H1 (cell line): Measurements from ENCODE around the gene C6orf120. TPM values are rescaled to one million over a fixed set of nuclear protein-coding genes. Genes with fewer than 3 reads are reported as not detected.
A peak's percentile ranks its signal among the peaks of the same experiment; 100 is the strongest.

Experiments
- ASH2L ChIP-seq: fragments of 200-600, 300-600 bp; sonication (generic); IDR thresholded peaks from one replicate; pipeline ENCODE4 v1.7.1; 2017; ENCODE audit warnings: low read length
- BACH1 ChIP-seq: IDR thresholded peaks from 2 replicates; pipeline ENCODE4 v1.6.1; 2012; ENCODE audit warnings: low read length, improper control_type of control experiment
- CBX8 ChIP-seq: fragments of 300-800, 300-1000 bp; sonication (generic); IDR thresholded peaks from 2 replicates; pipeline ENCODE4 v1.7.1; 2016; ENCODE audit warnings: low read depth, low read length, borderline replicate concordance
- CHD1 ChIP-seq: IDR thresholded peaks from 2 replicates; pipeline ENCODE4 v1.6.1; 2012; ENCODE audit warnings: low read depth, low read length, improper control_type of control experiment
- CTBP2 ChIP-seq: IDR thresholded peaks from 2 replicates; pipeline ENCODE4 v1.7.0; 2011; ENCODE audit warnings: borderline replicate concordance, mild to moderate bottlenecking, moderate library complexity, mixed read lengths, low read length; ENCODE audit not compliant: insufficient read depth, insufficient read length
- EGR1 ChIP-seq: IDR thresholded peaks from 2 replicates; pipeline ENCODE4 v1.6.1; 2011; ENCODE audit warnings: low read depth, low read length, borderline replicate concordance
- EP300 ChIP-seq, 2 experiments: IDR thresholded peaks; 1 replicate in 1 of 2; 2 replicates in 1 of 2; pipeline ENCODE4 v1.6.1; 2011 to 2012; ENCODE audit warnings: low read depth in 2 of 2, low read length in 2 of 2, mild to moderate bottlenecking in 2 of 2, borderline replicate concordance in 1 of 2, inconsistent platforms in 1 of 2, moderate library complexity in 1 of 2
- GTF2F1 ChIP-seq: IDR thresholded peaks from 2 replicates; pipeline ENCODE4 v1.6.1; 2012; ENCODE audit warnings: low read depth, low read length, improper control_type of control experiment, borderline replicate concordance
- HDAC6 ChIP-seq: IDR thresholded peaks from one replicate; pipeline ENCODE4 v1.7.1; 2012; ENCODE audit warnings: low read depth, mild to moderate bottlenecking, inconsistent platforms, low read length, moderate library complexity
- JUND ChIP-seq: IDR thresholded peaks from 2 replicates; pipeline ENCODE4 v1.6.1; 2011; ENCODE audit warnings: mild to moderate bottlenecking, improper control_type of control experiment, low read length
- MAFK ChIP-seq: IDR thresholded peaks from 2 replicates; pipeline ENCODE4 v1.6.1; 2012; ENCODE audit warnings: low read depth, mild to moderate bottlenecking, improper control_type of control experiment, low read length
- RFX5 ChIP-seq: IDR thresholded peaks from 2 replicates; pipeline ENCODE4 v1.6.1; 2011; ENCODE audit warnings: low read depth, low read length, improper control_type of control experiment, borderline replicate concordance
- SAP30 ChIP-seq: fragments of 300-600 bp; sonication (generic); IDR thresholded peaks from 2 replicates; pipeline ENCODE4 v1.7.1; 2012; ENCODE audit warnings: low read length, moderate library complexity, mild to moderate bottlenecking, inconsistent platforms; ENCODE audit not compliant: insufficient read depth, insufficient replicate concordance
- SIN3A ChIP-seq, 2 experiments: IDR thresholded peaks in 1 of 2; conservative IDR thresholded peaks in 1 of 2; 2 replicates each; pipeline ENCODE4 v1.6.1; 2011 to 2012; ENCODE audit warnings: low read length in 2 of 2, improper control_type of control experiment in 1 of 2, low read depth in 1 of 2, mild to moderate bottlenecking in 1 of 2
- SRF ChIP-seq: IDR thresholded peaks from 2 replicates; pipeline ENCODE4 v1.6.1; 2011; ENCODE audit warnings: mild to moderate bottlenecking, low read depth, low read length, moderate library complexity
- SUZ12 ChIP-seq: fragments of 200-600 bp; sonication (generic); IDR thresholded peaks from 2 replicates; pipeline ENCODE4 v1.6.1; 2012; ENCODE audit warnings: mild to moderate bottlenecking, inconsistent platforms, low read length, moderate library complexity, mixed read lengths
- TAF1 ChIP-seq: IDR thresholded peaks from 2 replicates; pipeline ENCODE4 v1.6.1; 2011; ENCODE audit warnings: mild to moderate bottlenecking, low read depth, low read length
- TEAD4 ChIP-seq: IDR thresholded peaks from 2 replicates; pipeline ENCODE4 v1.6.1; 2012; ENCODE audit warnings: low read depth, low read length, inconsistent platforms, mixed read lengths
- polyA plus RNA-seq, 7 experiments: library from polyadenylated mRNA; depleted of rRNA in 3 of 7; stranded (reverse) in 5 of 7; unstranded in 2 of 7; fragments of >200 nt in 5 of 7; fragments of 200-250 nt in 2 of 7; gene quantifications; 1 replicate in 5 of 7; 2 replicates in 1 of 7; 4 replicates in 1 of 7; pipeline versions ENCODE4 v1.2.1 to v1.2.3, GENCODE V29; 2011 to 2013; ENCODE audit warnings: missing spikeins in 2 of 7, mixed read lengths in 2 of 7
- total RNA-seq: library from RNA; stranded (reverse); fragmentation: NEBNext Ultra II Directional; extraction: Animal tissue kit (Norgen Biotek cat#: 25700); gene quantifications from 2 replicates; pipeline ENCODE4 v1.2.1, GENCODE V29; 2021
- TF ChIP-seq, protein P1 (sequence below): IDR thresholded peaks from 2 replicates; pipeline ENCODE4 v1.6.1; 2012; ENCODE audit warnings: inconsistent platforms
- TF ChIP-seq, protein P2 (sequence below): IDR thresholded peaks from 2 replicates; pipeline ENCODE4 v1.6.1; 2011; ENCODE audit warnings: low read length, improper control_type of control experiment

Gene C6orf120
- total and polyA plus RNA-seq, 2 of the 8 experiments (the other 6 are each of a cell fraction or from before 2014, with no cell fraction given) = 16.2 to 30.6 TPM

GRCh38 chr6:169724494-169725124 lies 22.7 kb downstream of the C6orf120 start, which contains the start of gene PHF10 (continued):
- TF ChIP-seq RFX5 = no peak
- TF ChIP-seq SUZ12 = no peak
- no peak for TF ChIP-seq HDAC6
- no peak for TF ChIP-seq EGR1
- no peak for TF ChIP-seq SAP30
- TF ChIP-seq ASH2L = peak; percentile 53
- no peak for TF ChIP-seq CHD1
- no peak for TF ChIP-seq SRF
- TF ChIP-seq CTBP2 = no peak
- no peak for TF ChIP-seq CBX8
- no peak for TF ChIP-seq MAFK
- TF ChIP-seq TAF1 = peak; percentile 77
- no peak for TF ChIP-seq BACH1
- no peak for TF ChIP-seq EP300 (IDR thresholded peaks at IDR 0.05; ENCODE audit: borderline replicate concordance in 1 of 2, low read depth in 2 of 2, low read length in 2 of 2)
- TF ChIP-seq, protein P1, sequence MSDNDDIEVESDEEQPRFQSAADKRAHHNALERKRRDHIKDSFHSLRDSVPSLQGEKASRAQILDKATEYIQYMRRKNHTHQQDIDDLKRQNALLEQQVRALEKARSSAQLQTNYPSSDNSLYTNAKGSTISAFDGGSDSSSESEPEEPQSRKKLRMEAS = peak; percentile 93
- TF ChIP-seq, protein P2, sequence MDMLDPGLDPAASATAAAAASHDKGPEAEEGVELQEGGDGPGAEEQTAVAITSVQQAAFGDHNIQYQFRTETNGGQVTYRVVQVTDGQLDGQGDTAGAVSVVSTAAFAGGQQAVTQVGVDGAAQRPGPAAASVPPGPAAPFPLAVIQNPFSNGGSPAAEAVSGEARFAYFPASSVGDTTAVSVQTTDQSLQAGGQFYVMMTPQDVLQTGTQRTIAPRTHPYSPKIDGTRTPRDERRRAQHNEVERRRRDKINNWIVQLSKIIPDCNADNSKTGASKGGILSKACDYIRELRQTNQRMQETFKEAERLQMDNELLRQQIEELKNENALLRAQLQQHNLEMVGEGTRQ = no peak
- TF ChIP-seq TEAD4 = no peak; the same call in 1 of the 2 replicates
- TF ChIP-seq SIN3A (conservative IDR thresholded peaks at IDR 0.05 in 1 of 2, IDR thresholded peaks at IDR 0.05 in 1 of 2; ENCODE audit: low read depth in 1 of 2, low read length in 2 of 2) = no peak
- no peak for TF ChIP-seq JUND
- TF ChIP-seq GTF2F1 = no peak
